IMR-90 (cell line): ENCODE results near the gene SLC6A2. TPM values are rescaled to one million over a fixed set of nuclear protein-coding genes. Genes with fewer than 3 reads are reported as not detected.
A peak's percentile ranks its signal among the peaks of the same experiment; 100 is the strongest.

Experiments
- ATAC-seq: fragments of 200-7000 bp; cut with Tn5 transposase; 2 replicates; pipeline ENCODE4 v1.9.1; 2020; ENCODE audit warnings: low read depth, mild to moderate bottlenecking, moderate library complexity
- BruUV-seq: library from RNA; stranded (reverse); fragments of 400-500 nt; replicated peaks from 2 replicates; lab custom pipeline; 2021; lab: Mats Ljungman, UMichigan
- CTCF ChIA-PET: fragments of 300-600 bp; formaldehyde crosslinking; extraction: SDS; loops from one replicate; lab custom pipeline; 2021; ENCODE audit warnings: antibody characterized with exemption; lab: Yijun Ruan, JAX
- POLR2A ChIA-PET: fragments of 300-600 bp; sonication (Branson Sonifier 250); formaldehyde crosslinking; loops from one replicate; lab custom pipeline; 2022; ENCODE audit warnings: antibody characterized with exemption; ENCODE audit not compliant: unreplicated experiment; lab: Charles Lee
- DNase-seq: peaks from one replicate; pipeline ENCODE4 v3.0.0; 2013
- H2AFZ ChIP-seq: replicated peaks from 2 replicates; pipeline ENCODE3; 2013; ENCODE audit warnings: low read length, mild to moderate bottlenecking; ENCODE audit not compliant: poor library complexity
- H2AK5ac ChIP-seq: 2 replicates; pipeline ENCODE4 v1.6.1; 2013; ENCODE audit warnings: low read depth, low read length, inconsistent platforms
- H2AK9ac ChIP-seq: replicated peaks from 2 replicates; pipeline ENCODE3; 2013; ENCODE audit warnings: mild to moderate bottlenecking, low read depth, low read length, moderate library complexity; ENCODE audit not compliant: poor library complexity
- H2BK120ac ChIP-seq: 2 replicates; pipeline ENCODE4 v1.6.1; 2013; ENCODE audit warnings: low read depth, low read length, inconsistent platforms
- H2BK15ac ChIP-seq: 3 replicates; pipeline ENCODE4 v1.6.1; 2013; ENCODE audit warnings: low read depth, low read length, inconsistent platforms
- H2BK20ac ChIP-seq: 2 replicates; pipeline ENCODE4 v1.6.1; 2013; ENCODE audit warnings: low read depth, mild to moderate bottlenecking, inconsistent platforms, low read length, moderate library complexity
- H2BK5ac ChIP-seq: 2 replicates; pipeline ENCODE4 v1.6.1; 2013; ENCODE audit warnings: mild to moderate bottlenecking, low read depth, low read length, inconsistent platforms; ENCODE audit not compliant: poor library complexity, severe bottlenecking
- H3K14ac ChIP-seq: replicated peaks from 2 replicates; pipeline ENCODE4 v1.6.1; 2013; ENCODE audit warnings: low read depth, low read length, inconsistent platforms
- H3K18ac ChIP-seq: 2 replicates; pipeline ENCODE4 v1.6.1; 2013; ENCODE audit warnings: low read depth, low read length, control low read depth
- H3K23ac ChIP-seq: 2 replicates; pipeline ENCODE4 v1.6.1; 2013; ENCODE audit warnings: low read depth, low read length, inconsistent platforms
- H3K27ac ChIP-seq: 2 replicates; pipeline ENCODE4 v1.5.1; 2013; ENCODE audit warnings: mild to moderate bottlenecking, control low read depth, low read length; ENCODE audit not compliant: insufficient read depth
- H3K27me3 ChIP-seq: 2 replicates; pipeline ENCODE4 v1.6.1; 2013; ENCODE audit warnings: low read length; ENCODE audit not compliant: control insufficient read depth, insufficient read depth
- H3K36me3 ChIP-seq: 2 replicates; pipeline ENCODE4 v1.6.1; 2013; ENCODE audit warnings: low read length, mixed read lengths; ENCODE audit not compliant: control insufficient read depth, insufficient read depth
- H3K4ac ChIP-seq: 2 replicates; pipeline ENCODE4 v1.6.1; 2013; ENCODE audit warnings: low read depth, low read length, inconsistent platforms
- H3K4me1 ChIP-seq: 2 replicates; pipeline ENCODE4 v1.6.1; 2013; ENCODE audit warnings: low read length, mixed read lengths; ENCODE audit not compliant: control insufficient read depth, insufficient read depth
- H3K4me2 ChIP-seq: 2 replicates; pipeline ENCODE4 v1.6.1; 2013; ENCODE audit warnings: low read depth, mild to moderate bottlenecking, control low read depth, low read length, moderate library complexity
- H3K4me3 ChIP-seq: 2 replicates; pipeline ENCODE4 v1.5.1; 2013; ENCODE audit warnings: low read depth, mild to moderate bottlenecking, control low read depth, low read length, moderate library complexity; ENCODE audit not compliant: insufficient read depth
- H3K56ac ChIP-seq: 2 replicates; pipeline ENCODE4 v1.6.1; 2013; ENCODE audit warnings: low read length, inconsistent platforms; ENCODE audit not compliant: insufficient read depth; ENCODE audit errors: extremely low read depth
- H3K79me1 ChIP-seq, 2 experiments: 2 replicates each; pipeline ENCODE4 v1.6.1; 2013; ENCODE audit warnings: low read length in 2 of 2, inconsistent platforms in 1 of 2, low read depth in 1 of 2
- H3K9ac ChIP-seq: 2 replicates; pipeline ENCODE4 v1.6.1; 2013; ENCODE audit warnings: low read depth, low read length, control low read depth
- H3K9me1 ChIP-seq: 2 replicates; pipeline ENCODE4 v1.6.1; 2013; ENCODE audit warnings: low read length, inconsistent platforms; ENCODE audit not compliant: insufficient read depth
- H3K9me3 ChIP-seq: 2 replicates; pipeline ENCODE4 v1.6.1; 2013; ENCODE audit warnings: low read length; ENCODE audit not compliant: control insufficient read depth, insufficient read depth
- H4K20me1 ChIP-seq: 2 replicates; pipeline ENCODE4 v1.6.1; 2013; ENCODE audit warnings: low read length, inconsistent platforms; ENCODE audit not compliant: insufficient read depth
- H4K5ac ChIP-seq: 2 replicates; pipeline ENCODE4 v1.6.1; 2013; ENCODE audit warnings: mild to moderate bottlenecking, low read depth, low read length, control low read depth
- H4K8ac ChIP-seq, 2 experiments: 2 replicates each; pipeline ENCODE4 v1.6.1; 2013; ENCODE audit warnings: low read depth in 2 of 2, low read length in 2 of 2, control low read depth in 1 of 2, inconsistent platforms in 1 of 2
- H4K91ac ChIP-seq: 2 replicates; pipeline ENCODE4 v1.6.1; 2013; ENCODE audit warnings: low read depth, low read length, inconsistent platforms; ENCODE audit not compliant: insufficient read depth
- BHLHE40 ChIP-seq: fragments of 150-350 bp; IDR thresholded peaks from 2 replicates; pipeline ENCODE4 v1.6.1; 2016; ENCODE audit warnings: mild to moderate bottlenecking, low read depth, low read length
- NFE2L2 ChIP-seq: fragments of 150-350 bp; IDR thresholded peaks from 2 replicates; pipeline ENCODE4 v1.6.1; 2016; ENCODE audit warnings: low read depth, mild to moderate bottlenecking, low read length
- POLR2A ChIP-seq: IDR thresholded peaks from 2 replicates; pipeline ENCODE4 v1.6.1; 2012; ENCODE audit warnings: mild to moderate bottlenecking, low read depth, low read length
- RAD21 ChIP-seq: IDR thresholded peaks from 2 replicates; pipeline ENCODE4 v1.6.1; 2012; ENCODE audit warnings: low read length, improper control_type of control experiment
- RCOR1 ChIP-seq: IDR thresholded peaks from 2 replicates; pipeline ENCODE4 v1.6.1; 2012; ENCODE audit warnings: mild to moderate bottlenecking, low read length, improper control_type of control experiment; ENCODE audit not compliant: insufficient replicate concordance
- SMC3 ChIP-seq: fragments of 150-350 bp; IDR thresholded peaks from 2 replicates; pipeline ENCODE4 v1.6.1; 2016; ENCODE audit warnings: low read depth, mild to moderate bottlenecking, antibody characterized with exemption, low read length, moderate library complexity
- WGBS, 2 experiments: methylation state at CpG; one replicate each; pipeline versions ENCODE4 v1.1.5 to v1.1.7; 2013; ENCODE audit warnings: missing lambda C conversion rate in 2 of 2; ENCODE audit not compliant: insufficient read length in 1 of 2; ENCODE audit errors: extremely low coverage in 2 of 2; 5-methylcytosine and 5-hydroxymethylcytosine counted together
- dilution Hi-C: fragments of 300-500 bp; cut with HindIII; formaldehyde crosslinking; loops from one replicate; pipeline ENCODE4 v1.14.3; 2018; ENCODE audit warnings: low sequenced_read_pairs; ENCODE audit not compliant: unreplicated experiment
- in situ Hi-C: fragments of 300-500 bp; cut with MboI; formaldehyde crosslinking; loops from 3 replicates; pipeline ENCODE4 v1.14.3; 2019; ENCODE audit warnings: low sequenced_read_pairs, inconsistent platforms, mixed read lengths
- intact Hi-C: fragments of 100-400 bp; cut with micrococcal nuclease; formaldehyde crosslinking; loops from 2 replicates; pipeline ENCODE4 v1.10.0; 2022
- polyA plus RNA-seq, 3 experiments: library from polyadenylated mRNA; depleted of rRNA; stranded (reverse); fragments of >200 nt; gene quantifications; 2 replicates each; pipeline ENCODE4 v1.2.3, GENCODE V29; 2012; ENCODE audit warnings: low replicate concordance in 1 of 3
- total RNA-seq: library from RNA; depleted of rRNA; stranded (reverse); fragments of >200 nt; gene quantifications from 2 replicates; pipeline ENCODE4 v1.2.3, GENCODE V29; 2012
- TF ChIP-seq, protein P1 (sequence below): conservative IDR thresholded peaks from 2 replicates; pipeline ENCODE4 v1.5.1; 2012; ENCODE audit warnings: mild to moderate bottlenecking, low read depth, low read length, improper control_type of control experiment

The SLC6A2 gene
- total and polyA plus RNA-seq, 2 of the 4 experiments (the other 2 are of a cell fraction): not detected

DNA sequence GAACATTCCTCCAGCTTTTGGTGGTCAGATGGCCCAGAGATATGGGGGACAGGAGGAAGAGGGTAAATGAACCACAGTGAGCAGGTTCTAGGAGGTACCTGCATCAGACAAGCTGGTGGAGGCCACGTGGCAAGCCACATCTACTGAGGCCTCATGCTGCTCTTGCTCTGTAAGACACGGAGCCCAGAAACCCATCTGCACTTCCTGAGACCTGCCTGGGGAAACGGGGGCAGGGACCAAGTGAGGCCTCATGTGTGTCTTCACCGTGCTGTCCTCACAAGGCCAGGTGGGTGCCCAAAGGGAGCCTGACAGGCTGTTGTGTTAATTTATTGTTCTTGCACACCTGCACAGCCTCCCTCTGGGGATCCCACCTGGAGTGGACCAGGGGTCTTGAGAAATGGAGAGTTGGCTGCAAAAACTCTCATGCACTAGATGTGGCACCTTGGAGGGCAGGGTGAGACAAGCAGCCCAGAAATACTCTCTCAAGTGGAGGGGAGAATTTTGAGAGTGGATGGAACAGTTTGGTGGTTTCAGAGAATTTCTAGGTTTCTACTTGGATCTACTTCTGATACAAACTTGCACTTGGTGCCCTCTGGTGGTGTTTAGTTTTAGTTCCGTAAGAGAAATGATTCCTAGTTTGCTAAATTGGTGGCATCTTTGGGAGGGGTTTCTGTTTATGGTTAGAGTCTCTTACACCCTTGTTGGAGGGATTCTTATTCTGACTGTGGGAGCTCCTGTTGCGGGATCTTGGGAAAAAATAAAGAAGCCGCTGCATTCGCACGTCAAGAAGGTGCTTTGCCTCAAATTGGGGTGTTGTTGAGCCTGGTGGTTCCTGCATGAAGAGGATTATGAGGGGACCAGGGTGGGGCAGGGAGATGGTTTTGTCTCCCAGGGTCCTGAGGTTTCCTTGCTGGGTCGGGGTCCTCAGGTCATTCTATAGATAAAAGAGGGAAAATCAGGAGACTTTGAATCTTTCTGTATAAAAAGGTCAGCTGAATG is 47.5 kb downstream of the SLC6A2 start:
- Histone ChIP-seq H3K9me3 (no peaks in the 10 kb centered on the region), H3K4me1 (no peaks in the 10 kb centered on the region), H3K4me3 (no peak overlapping the region), H3K56ac (no peak overlapping the region), H4K20me1 (no peaks in the 10 kb centered on the region), H3K27ac (no peak overlapping the region), H3K9me1 (no peaks in the 10 kb centered on the region; the same call in 1 of the 2 replicates), H4K8ac (no peak overlapping the region), H3K9ac (no peak overlapping the region), H2BK15ac (no peak overlapping the region), H4K5ac (no peak overlapping the region), H2AK9ac (no peak overlapping the region), H3K18ac (no peak overlapping the region), H2AFZ (no peak overlapping the region), H2BK20ac (no peak overlapping the region), H3K14ac (no peak overlapping the region), H3K23ac (no peak overlapping the region), H3K27me3 (peaks cover 26% of the 10 kb centered on the region), H2BK5ac (no peak overlapping the region), H3K36me3 (no peaks in the 10 kb centered on the region), H3K4ac (no peak overlapping the region), H4K91ac (no peak overlapping the region), H2AK5ac (no peak overlapping the region), H3K79me1 (no peaks in the 10 kb centered on the region), H2BK120ac (no peak overlapping the region), H3K4me2 (no peak overlapping the region)
- CTCF ChIA-PET: interaction anchor here (0.6 to 1.9 kb wide), 3 partner anchors 40 to 238 kb away, joined by 3 to 25 read pairs (median 17); no protein-coding TSS in a partner anchor
- DNase-seq (peak; percentile 68), ATAC-seq (peak; percentile 57)
- in situ Hi-C loops (loop anchor here (5.0 to 25.0 kb wide), 3 partner anchors 156 to 609 kb away; no protein-coding TSS in a partner anchor), dilution Hi-C loops (no loop called here), intact Hi-C loops (loop anchor here (1.0 kb wide), 2 partner anchors 160 to 238 kb away; no protein-coding TSS in a partner anchor)
- TF ChIP-seq NFE2L2: no peak
- peak; percentile 69 for TF ChIP-seq RAD21
- TF ChIP-seq, protein P1, sequence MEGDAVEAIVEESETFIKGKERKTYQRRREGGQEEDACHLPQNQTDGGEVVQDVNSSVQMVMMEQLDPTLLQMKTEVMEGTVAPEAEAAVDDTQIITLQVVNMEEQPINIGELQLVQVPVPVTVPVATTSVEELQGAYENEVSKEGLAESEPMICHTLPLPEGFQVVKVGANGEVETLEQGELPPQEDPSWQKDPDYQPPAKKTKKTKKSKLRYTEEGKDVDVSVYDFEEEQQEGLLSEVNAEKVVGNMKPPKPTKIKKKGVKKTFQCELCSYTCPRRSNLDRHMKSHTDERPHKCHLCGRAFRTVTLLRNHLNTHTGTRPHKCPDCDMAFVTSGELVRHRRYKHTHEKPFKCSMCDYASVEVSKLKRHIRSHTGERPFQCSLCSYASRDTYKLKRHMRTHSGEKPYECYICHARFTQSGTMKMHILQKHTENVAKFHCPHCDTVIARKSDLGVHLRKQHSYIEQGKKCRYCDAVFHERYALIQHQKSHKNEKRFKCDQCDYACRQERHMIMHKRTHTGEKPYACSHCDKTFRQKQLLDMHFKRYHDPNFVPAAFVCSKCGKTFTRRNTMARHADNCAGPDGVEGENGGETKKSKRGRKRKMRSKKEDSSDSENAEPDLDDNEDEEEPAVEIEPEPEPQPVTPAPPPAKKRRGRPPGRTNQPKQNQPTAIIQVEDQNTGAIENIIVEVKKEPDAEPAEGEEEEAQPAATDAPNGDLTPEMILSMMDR: peak; percentile 67
- TF ChIP-seq SMC3: peak; percentile 80
- TF ChIP-seq POLR2A: no peak
- TF ChIP-seq RCOR1: no peak
- no peak for TF ChIP-seq BHLHE40
- 17% methylated on average over 1 of the region's 10 CpGs; no CpG with 5 or more reads in 1 of the 2 experiments for WGBS, 2 experiments
- POLR2A ChIA-PET: no interaction called here
- no TSS peak for BruUV-seq
